ENCODE results near the gene MYOF.
A peak's percentile ranks its signal among the peaks of the same experiment; 100 is the strongest.
"Not testable (repeated sequence)": the region's sequence is repeated elsewhere in the genome, so short reads cannot be mapped to it uniquely, and the experiment has no call there.

The MYOF gene

DNA sequence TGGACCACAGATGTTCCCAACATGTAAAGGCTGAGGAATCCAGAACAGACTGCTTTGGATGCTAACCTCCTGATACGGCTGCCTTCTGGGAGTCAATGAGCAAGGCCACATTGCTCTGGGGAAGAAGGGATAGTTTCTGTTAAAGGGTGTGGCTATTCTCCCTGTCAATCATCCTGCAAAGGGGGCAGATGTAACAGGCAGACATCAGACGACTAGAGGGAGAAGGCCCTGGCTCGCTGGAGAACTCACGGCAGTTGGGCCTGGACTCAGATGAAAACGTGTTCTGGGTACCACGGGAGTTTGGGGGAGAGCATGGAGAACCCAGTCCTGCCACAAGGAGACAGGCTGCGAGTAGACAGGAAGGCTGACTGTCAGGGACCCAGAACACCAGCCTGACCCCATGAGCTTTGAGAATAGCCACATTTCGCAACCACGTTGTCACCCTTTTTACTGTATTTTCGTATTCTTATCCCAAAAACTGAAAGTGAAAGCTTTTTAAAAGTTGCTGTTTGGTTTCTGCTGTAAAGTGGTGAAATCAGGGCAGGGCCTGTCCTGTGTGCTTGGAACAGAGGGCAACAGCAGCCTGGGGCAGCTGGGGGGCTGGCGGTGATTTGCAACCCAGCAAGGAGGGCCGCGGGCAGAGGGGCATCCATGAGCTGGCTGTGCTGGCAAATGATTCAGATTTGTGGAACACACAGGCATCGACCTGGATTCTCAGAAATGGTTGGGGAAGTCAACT is 95.3 kb downstream of the MYOF start:
- DNase-seq (ENCODE audit: low read depth in 2 of 2), result no peak

DNA sequence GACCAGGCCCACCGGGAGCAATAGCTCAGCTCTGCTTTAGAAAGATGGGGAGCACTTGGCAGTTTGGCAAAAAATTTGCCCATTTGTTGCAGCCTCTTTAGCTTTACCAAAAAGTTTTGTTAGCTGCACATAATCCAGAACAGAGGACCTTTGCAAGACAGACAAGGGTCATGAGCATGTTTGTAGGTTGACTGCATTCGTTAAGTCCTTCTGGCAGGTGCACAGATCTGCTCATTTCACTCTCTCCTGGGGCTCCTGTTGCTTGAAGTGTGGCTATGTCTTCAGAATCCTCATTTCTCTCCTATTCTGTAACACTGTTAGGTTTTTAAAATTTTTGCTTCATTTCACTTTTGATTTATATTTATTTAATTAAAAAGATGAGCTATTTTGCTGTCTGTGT is 96.8 kb downstream of the MYOF start:
- DNase-seq (ENCODE audit: low read depth in 2 of 2), result no peak

DNA sequence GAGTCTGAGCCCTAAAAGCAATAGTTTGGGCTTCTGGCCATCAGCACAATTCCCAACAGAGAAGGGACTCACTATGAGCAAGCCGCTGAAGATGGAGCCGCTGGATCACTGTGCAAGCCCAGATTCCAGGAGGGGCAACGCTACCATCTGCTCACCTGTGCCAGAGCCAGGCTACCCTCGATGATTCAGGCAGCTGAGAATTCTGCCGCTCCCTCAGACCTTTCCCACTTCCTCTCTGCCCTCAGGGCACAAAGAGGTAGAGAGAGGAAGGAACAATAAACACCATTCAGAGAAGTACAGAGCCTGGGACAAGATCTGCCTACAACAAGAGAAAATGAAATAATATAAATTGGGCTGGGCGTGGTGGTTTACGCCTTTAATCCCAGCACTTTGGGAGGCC is 98.1 kb downstream of the MYOF start:
- DNase-seq (ENCODE audit: low read depth in 2 of 2), result no peak

DNA sequence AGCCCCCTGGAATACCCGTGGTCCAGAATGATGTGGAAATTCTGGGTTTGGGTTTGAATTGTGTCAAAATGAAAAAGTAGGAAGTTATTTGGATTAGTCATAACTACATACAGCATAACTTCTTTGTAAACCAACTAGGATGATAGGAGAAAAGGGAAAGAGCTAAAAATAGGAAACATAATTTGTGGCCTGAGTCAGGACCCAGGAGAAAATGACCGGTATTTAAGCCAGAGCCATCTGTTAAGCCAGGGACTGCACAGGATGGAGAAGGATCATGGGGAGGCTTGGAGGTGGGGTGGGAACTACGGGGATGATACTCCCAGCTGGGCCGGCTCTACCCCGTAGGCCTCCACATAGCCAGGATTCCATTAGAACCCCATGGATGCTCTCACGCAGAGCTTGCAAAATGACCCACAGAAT is 98.6 kb downstream of the MYOF start:
- DNase-seq (ENCODE audit: low read depth in 2 of 2), result peak; percentile 82 to 86

DNA sequence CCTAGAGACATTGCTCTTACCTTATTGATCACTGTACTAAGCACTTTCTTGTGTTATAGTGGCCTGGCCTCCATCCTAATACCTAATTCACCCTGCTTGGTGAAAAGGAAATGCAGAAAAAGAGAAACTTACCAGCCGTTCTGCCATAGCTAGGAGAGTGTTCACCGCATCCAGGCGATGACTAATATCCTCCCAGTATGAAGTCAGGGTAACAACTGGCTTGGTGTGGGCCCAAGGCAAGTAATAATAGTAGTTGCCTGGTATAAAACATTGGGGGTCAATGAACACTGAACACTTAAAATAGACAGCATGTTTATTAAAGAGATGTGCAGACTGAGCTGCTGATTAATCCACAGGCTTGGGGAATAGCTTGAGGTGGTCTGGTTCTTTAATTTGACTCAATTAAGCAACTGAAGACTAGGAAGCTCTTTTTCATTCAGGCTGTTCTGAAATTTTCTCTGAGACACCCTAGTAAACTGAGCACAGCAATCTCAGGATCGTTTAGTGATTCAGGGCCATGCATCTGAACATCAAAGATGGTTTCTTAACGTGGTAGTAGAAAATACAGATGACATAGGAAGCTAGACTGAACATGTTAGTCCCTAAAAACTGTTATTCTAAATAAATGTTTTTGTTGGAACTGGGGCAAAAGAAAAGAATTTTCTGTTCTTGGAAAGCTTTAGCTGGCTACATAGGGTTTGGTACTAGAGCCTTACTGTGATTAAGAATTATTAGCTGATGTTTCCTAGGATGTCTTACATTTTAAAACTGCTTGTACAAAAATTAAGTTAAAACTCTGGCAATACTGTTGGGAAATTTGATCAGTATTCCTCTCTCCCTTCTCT is 102.2 kb downstream of the MYOF start:
- no peak for DNase-seq (ENCODE audit: low read depth in 2 of 2)

DNA sequence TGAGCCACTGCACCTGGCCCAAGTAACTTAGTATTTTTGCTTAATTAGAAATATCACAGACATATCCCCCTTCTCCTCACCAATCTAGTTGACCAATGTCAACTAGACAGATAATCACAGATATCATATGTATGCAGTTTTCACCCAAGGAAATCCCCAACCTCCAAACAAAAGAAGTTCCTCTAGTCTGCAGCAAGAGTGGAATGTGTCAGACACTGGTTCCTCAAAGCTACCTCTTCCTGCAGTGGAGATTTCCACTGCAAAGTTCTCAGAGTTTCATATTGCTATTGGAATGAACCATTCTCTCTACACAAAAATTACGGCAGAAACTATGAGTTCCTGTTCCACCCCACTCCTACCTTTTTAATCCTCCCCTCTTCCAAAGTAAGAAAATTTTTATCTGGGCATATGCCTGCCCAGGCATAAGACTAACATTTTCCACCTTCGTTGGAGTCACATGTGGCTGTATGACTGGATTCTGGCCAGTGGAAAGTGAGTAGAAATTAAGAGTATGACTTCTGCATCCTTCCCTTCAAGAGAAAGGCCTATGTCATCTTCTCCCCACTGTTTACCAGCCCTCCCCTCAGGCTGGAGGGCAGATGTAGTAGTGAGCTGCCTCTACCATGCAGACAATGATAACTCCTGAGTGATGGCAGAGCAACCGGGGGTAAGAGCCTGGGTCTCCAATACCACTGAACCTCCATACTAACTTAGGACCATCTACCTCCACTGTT is 103.0 kb downstream of the MYOF start:
- DNase-seq (ENCODE audit: low read depth in 2 of 2), result no peak

DNA sequence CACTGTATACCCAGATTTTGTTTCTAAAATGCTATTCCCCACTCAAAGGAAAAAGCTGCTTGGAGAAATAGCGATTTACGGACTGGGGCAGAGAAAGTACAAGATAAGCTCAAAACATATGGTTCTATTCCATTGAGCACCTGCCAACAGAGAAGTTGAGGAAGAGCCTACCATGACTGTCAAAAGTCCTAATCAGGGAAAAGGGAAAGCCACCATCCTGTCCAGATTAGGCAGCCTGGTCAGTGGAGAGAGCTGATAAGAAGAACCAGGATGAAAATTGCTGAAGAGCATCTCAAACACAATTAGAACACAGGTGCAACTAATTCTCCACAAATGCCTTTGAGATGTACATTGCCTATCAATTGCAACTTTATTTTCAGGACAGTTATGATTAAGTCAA is 104.1 kb downstream of the MYOF start:
- no peak for DNase-seq (ENCODE audit: low read depth in 2 of 2)

DNA sequence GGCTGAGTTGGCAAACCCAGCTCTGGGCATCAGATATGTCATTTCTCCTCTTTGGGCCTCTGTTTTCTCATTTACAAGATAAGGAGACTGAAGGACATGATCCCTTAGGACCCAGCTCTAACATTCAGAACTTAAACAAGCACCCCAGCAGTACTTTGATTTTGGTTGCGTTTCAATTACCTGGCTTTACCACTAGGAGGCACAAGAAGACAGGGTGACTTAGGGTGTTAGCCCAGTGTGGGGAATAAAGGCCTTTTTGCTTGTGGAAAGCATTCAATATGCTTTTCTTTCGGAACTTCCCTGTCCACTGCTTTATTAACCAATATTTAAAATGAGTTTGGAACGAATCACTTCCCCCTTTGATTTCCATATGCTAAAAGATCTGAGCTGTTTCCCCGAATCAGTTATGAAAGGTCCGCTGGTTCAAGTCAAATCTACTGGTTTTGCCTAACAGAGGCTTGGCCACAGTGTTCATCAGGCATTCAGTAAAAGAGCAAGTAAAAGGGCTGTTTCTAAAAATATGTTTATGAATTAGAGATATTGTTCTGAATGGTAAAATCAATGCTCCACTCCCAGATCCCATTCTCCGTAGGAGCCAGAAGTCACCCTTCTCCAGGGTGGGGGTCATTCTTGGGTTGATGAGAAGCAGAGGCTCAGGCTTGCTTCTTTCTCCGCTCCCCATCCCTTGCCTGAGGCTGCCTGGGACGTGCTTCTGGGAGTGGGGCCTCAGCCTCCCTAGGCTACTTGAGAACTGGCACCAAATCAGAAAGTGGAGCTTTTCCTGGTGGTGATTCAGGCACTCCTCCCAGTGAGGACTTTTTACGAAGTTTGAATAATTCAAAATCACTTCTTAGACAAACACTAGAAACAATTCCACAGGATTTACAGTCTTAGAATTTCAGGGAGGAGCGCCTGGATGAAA is 105.5 kb downstream of the MYOF start:
- DNase-seq (ENCODE audit: low read depth in 2 of 2), result peak; percentile 64 to 65

DNA sequence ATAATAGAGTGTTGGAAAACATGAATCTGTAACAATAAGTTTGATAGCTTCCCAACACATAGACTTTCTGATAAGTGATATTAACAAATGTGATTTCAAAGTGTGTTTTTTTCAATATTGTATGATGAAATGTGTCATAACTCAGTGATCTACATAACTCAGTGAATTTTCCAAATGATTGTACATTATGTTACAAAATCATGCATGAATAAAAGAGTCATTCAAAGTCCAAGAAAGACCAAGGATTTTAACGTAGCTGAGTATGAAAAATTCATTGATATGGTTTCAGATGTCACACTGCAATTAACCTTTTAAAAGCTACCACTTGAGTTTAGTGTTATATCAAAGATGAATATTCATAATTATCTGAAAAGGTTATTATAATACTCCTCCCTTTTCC is 111.2 kb downstream of the MYOF start:
- DNase-seq (ENCODE audit: low read depth in 2 of 2), result no peak

DNA sequence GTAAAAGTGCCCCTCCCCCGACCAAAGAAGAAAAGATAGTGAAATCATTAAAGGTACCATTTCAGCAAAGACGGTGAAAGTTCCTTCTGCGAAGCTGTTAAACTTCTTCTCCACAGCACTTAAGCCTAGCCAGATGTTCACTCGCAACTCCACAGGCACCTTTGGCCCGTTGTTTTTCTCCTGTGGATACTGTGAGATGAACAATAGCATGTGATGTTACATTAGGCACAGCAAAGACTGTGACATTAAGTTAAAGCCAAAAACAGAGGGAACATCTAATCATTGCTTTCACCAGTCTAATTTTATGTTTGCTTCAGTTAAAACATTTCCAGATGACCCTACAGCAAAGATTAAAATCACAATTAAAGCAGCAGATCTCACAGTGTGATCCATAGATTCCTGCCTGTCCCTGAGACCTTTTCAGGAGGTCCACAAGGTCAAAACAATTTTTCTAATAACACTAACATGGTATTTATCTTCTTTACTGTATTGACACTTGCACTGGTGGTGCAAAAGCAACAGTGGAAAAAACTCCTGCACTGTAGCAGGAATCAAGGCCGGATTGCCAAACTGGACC is 112.5 kb downstream of the MYOF start:
- no peak for DNase-seq (ENCODE audit: low read depth in 2 of 2)

DNA sequence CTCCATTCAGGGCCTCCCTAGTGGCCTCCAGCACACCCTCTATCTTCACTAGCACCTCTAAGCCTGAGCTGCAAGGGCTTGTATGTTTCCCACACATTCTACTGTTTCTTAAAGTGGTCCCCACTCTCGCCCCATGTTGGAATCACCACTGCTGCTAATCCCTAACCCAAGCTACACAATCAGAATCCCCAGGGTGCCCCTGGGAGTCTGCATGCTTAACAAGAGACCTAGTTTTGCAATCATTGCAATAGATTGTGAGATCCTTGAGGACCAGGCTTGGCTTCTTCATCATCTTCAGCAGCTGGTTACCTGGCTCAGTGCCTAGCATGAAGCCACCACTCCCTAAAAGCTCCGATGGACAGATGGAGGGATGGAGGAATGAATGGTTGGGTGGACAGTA is 113.9 kb downstream of the MYOF start:
- DNase-seq (ENCODE audit: low read depth in 2 of 2), result no peak

DNA sequence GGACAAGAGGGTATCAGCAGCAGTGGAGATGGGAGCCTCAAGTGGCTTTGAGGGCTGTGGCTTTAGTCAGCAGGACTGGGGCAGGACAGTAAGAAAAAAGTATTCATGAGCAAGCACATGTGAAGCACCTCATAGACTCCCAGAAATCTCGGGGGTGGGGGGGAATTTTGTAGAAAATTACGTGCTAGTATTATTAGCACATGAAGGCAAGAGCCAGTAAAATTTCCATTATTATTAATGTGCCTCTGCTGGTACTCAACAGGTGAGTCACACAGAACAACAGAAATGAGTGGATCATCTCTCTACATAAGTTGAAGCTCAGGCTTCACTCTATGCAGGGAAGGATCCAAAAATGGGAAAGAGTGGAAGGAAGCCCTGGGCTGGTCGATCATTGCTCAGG is 114.5 kb downstream of the MYOF start:
- DNase-seq (ENCODE audit: low read depth in 2 of 2), result no peak

DNA sequence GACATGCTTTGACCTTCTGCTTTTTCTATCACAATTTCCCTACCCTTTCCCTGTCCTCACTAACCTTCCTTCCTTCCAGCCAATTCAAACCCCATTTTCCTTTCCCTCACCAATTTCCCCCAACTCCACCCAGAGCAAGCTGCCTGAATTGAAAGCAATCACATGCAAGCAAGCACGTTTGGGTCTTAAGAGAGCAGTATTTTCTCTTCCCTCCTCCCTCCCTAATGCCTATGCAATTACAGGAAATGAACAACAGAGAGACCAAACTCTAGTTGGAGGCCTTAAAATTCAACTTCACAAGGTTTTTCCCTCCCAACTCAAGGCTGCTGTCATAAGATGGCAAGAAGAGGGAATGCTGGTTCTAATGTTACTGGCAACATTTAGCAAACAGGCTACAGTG is 117.2 kb downstream of the MYOF start:
- no peak for DNase-seq (ENCODE audit: low read depth in 2 of 2)

DNA sequence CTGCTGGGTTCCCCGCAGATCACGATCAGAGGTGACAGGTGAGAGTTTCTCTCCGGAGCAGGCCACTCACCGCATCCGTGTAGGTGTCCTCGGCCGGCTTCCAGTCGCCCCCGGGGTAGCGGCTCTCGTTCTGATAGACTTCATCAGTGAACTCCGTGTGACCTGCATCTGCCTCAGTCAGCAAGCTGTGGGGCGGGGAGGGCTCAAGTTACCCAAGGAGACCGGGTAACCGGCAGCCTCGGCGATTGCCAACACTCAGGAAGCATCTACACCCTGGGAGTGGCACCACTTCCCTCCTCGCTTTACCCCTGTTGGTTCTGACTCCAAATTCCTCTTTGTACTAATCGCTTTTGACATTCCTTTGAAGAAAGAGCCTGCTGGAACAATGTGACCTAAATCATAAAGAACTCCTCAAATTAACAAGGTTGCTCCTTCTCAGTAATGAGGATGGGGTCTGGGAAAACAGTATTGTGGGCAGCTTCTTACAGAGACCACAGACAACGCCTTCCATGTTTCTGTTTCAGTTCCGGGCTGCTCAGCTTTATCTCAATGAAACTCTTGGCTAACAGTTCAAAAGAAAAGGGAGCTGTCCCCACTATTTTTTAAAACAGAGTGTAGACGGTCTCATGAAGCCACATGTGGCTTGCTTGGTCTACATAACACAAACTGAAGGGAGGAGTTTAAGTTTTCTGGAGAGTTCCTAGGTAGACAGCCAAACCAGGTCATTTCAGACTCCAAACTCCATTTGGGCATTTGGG is 118.1 kb downstream of the MYOF start:
- DNase-seq (ENCODE audit: low read depth in 2 of 2), result no peak

DNA sequence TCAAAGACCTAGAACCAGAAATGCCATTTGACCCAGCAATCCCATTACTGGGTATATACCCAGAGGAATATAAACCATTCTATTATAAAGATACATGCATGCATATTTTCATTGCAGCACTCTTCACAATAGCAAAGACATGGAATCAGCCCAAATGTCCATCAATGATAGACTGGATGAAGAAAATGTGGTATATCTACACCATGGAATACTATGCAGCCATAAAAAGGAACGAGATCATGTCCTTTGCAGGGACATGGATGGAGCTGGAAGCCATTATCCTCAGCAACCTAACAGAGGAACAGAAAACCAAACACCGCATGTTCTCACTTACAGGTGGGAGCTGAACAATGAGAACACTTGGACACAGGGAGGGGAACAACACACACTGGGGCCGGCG is 123.7 kb downstream of the MYOF start:
- not testable (repeated sequence) for DNase-seq (ENCODE audit: low read depth in 2 of 2)

DNA sequence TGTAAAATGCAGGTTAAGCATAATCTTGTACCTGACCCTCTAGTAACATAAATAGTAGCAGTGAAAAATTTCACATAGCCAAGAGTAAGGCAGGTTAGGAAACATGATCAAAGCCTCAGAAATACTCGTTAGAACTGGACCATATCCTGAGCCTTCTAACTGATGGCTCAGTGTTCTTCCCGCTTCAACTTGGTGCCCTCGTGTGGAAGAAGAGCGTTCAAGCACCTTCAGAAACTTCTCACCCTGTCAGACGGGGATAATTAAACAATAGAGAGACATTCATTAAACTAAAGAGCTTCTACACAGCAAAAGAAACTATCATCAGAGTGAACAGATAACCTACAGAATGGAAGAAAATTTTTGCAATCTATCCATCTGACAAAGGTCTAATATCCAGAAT is 124.5 kb downstream of the MYOF start:
- DNase-seq (ENCODE audit: low read depth in 2 of 2), result no peak

DNA sequence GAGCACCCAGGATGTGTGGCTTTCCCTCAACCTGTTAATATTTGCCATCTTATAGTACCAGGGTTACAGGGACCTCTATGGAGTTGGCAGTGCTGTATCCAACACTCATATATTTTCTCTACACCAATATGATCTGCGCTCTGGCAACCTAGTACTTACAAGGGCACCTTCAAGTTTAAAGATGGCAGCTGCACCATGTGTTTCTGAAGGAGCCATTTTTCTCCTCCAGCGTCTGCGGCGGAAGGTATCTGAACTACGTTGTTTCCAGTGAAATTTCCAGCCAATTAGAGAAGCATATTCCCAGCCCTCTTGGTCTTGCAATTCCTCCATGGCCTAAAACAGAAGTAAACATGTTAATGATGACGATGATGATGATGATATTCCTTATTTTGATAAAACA is 125.6 kb downstream of the MYOF start:
- no peak for DNase-seq (ENCODE audit: low read depth in 2 of 2)

DNA sequence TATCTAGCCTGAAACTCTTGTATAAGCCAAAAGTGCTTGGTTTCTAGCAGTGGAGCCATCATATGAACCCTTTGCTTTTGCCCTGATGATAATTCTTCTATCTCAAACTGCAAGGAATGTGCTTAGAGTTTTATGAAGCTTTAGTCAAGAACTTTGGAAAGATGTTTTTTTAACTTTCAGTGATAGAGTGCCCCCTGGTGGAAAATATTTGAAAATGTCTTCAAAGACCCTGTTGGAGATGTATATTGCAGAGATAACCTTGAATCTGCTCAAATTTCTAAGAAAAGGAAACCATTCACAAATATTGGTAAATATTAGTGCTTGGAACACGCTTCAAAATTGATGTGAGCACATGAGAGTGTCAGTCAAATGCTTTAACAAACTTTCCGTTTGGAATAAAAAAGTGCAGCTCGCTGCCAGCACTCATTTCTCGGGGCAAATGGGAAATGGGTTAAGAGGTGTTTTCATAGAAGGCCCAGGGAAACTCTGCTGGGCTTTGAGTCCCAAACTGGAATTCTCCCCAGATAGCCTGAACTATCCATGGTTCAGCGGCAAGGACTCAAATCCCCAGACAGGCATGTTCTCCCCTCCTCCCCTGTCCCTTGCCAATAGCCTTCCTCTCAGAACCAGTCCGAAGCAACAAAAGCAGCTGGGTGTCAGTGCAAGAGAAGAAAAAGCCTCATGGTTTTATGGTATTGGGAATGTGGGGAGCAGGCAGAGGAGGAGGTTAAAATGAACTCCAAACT is 129.3 kb downstream of the MYOF start:
- DNase-seq (ENCODE audit: low read depth in 2 of 2), result peak in 1 of 2 experiments; percentile 34

DNA sequence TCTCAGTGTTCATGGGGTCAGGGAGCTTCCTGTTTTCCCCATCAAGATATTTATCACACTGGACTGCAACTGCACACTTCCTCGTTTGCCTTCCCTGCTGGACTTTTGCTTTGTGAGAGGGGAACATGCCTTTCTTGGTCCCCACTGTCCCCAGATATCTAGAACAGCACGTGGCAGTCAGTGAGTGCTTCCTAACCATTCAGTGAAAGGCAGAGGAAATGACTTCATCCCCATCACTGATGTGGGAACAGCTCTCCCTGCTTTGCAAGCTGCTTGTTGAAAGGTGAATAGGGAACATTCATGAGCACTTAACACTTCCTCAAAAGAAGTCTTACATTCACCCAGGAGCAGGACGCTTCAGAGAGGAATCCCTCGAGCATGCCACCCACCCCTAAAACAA is 135.4 kb downstream of the MYOF start:
- DNase-seq (ENCODE audit: low read depth in 2 of 2), result no peak

DNA sequence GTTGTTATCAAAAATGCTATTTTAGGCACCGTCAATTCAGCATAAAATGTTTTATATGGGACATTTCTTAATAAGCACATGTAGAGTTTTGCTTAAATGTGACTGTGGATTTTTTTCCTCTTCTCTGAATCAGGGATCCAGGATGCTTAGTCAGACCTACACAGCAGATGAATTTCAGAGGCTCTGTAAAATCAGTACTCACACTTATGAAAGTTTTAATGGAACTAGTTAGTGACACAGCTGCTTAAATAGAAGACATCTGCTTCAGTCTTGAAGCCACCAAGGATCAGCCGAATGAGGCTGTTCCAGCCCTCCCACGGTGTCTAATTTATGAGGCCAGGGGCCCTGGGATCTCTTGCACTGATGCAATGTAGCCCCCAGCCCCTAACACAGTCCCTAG is 136.0 kb downstream of the MYOF start:
- no peak for DNase-seq (ENCODE audit: low read depth in 2 of 2)
